HG03354 (cell line): ENCODE data around the gene ZNF76.
A peak's percentile ranks its signal among the peaks of the same experiment; 100 is the strongest.
"Not testable (repeated sequence)": the region's sequence is repeated elsewhere in the genome, so short reads cannot be mapped to it uniquely, and the experiment has no call there.

ENCODE experiments used
- ATAC-seq: cut with Tn5 transposase; IDR thresholded peaks from one replicate; pipeline ENCODE4 v1.9.1; 2021; ENCODE audit warnings: mild to moderate bottlenecking; ENCODE audit not compliant: unreplicated experiment, poor library complexity, severe bottlenecking

Gene ZNF76

DNA sequence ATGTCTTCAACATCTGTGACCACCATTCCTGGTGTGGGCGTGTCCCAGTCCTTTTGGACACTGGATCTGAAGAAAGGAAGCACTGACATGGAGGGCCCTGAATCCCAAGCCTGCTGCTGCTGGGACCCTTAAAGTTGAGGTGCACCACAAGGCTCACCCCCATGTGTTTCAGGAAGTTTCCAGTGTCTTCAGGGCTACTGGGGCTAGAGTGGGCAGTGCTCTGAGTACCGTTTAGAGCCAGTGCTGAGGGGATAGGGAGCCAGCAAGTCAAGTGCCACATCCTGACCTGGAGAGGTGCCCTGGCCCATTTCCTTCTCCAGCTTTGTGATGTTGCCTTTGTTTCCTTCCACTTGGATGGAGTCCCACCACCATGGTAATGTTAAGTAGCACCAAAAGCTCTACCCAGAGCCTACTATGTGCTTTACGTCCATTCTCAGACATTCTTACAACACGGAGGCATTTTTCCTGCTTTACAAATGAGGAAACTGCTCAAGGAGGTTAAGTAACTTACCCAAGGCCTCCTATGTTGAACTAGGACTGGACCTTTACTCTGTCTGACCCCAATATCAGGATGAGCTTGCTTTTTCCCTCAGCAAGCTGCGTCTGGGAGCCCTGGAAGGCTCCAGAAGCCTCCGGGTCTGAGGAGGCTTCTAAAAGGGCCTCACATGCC lies 37.5 kb downstream of the ZNF76 start:
- ATAC-seq = no peak

DNA sequence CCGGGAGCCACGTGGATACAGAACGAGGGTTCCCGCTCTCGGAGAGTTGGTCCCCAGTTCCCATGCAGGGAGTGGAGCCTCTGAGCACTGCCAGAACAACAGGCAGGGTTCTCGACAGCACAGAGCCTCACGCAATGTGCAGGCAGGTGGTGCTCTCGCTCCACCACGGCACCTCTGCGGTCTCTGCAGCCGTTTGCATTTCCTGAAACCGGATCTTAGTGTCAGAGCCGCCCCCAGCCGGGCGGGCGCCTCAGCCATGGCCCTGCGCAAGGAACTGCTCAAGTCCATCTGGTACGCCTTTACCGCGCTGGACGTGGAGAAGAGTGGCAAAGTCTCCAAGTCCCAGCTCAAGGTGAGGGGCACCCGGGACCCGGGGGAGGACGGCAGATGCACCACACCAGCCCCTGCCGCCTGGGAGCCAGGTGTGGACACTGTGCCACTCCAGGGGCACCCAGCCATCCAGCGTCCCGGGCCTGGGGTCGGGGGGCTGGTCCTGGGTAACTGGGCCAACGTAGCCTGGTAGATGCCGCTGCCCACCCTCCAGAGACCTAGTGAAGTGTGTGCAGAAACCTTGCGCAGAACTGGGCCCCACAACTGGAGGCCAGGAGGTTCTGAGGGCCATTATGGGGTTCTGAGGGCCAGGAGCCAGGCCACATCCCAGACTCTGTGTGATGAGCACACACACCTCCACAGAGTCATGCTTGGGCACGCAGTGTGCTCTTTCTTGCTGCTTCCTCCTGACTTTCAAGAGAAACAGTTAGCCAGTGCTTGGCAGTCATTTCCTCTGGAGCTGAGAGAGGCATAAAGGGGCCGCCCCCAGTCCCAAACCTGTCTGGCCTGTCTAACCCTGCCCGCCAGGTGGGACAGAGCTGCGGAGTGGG lies 38.3 kb downstream of the ZNF76 start, which contains the start of gene DEF6:
Gene DEF6, plus strand, starts transcription at position 218 of the 881 bp plus-strand sequence. Its CDS starts 39 bp downstream, at position 257.
- ATAC-seq = peak; percentile 86

DNA sequence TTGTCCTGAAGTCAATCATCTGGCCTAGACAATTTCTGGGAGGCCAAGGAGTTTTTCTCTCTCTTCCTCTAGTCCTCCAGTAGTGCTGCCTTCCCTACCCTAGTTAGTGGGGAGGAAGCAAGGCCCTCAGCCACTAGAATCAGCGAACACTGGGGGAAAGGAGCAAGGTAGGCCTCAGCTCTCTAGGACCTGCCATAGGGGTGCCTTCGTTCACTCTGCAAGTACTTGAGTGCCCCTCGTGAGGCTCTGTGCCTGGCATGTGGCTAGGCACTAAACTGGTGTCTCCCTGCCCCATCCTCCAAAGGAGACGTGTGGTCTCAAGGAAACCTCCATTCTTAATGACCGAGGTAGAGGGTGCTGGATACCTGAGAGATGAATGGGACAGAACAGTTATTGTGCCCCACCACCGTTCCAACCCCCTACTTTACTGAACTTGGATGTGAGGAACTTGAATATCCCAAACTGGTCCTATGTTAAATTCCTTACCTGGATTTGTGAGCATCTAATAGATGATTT lies 39.1 kb downstream of the ZNF76 start:
- ATAC-seq = no peak

DNA sequence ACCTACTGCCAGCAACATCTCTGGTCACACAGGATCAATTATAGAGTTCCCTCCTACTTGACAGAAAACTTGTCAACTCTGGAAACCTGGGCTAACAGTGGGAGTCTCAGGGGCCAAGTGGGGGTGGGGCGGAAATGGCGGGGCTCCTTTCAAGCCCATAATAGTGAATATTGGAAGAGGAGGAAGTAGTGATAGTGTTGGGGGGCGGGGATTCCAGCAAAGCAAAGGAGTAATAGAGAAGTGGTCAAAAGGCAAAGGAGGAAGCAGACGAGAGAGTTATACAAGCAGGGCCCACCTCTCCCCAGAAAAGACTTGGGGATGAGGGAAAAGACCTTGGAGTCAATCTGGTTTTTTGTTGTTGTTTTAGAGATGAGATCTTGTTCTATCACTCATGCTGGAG lies 40.1 kb downstream of the ZNF76 start:
- ATAC-seq = no peak

DNA sequence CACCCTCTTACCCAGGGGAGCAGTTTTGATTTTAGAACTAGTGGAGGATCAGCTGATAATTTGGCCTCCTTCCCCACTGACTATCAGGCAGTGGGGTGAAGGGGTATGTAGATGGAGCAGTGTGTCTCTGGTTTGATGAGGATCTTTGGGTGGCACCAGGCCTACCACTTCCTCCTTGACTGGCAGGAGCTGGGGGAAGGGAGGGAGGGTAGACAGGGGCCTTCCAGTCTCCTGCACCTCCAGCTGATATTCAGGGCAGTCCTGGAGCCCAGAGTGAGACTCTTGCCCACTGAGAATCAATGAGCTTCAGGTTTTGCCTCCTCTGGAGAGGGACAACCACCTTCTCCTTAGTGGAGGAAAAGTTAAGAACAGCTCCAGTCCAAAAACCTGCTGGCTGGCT lies 41.3 kb downstream of the ZNF76 start:
- no peak for ATAC-seq

DNA sequence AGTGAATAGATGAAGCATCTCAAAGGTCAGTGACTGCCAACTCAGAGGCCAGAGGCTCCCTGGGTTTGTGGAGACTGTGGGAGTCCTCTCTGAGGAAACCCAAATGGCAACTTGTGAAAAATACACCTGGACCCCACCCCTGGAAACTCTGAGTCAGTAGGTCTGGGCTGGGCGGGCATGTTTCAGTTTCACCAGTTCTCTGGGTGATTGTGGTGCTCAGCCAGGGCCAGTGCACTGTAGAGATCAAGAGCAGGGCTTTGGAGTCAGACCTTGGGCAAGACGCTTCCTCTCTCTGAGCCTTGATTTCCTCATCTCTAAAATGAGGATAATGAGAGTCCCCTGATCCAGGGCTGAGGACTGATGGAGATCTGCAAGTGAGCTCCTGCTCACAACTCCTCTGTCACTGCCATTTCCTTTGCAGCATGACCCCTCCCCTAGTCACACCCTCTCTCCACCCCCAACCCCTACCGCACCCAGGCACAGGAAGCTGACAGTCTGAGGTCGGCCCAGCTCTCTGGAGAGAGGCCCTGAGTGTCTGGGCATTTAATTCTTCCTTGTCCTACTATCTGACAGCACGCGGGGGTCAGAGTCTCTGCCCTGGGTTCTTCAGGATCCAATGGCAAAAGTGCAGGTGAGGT lies 43.2 kb downstream of the ZNF76 start:
- ATAC-seq = peak; percentile 81

DNA sequence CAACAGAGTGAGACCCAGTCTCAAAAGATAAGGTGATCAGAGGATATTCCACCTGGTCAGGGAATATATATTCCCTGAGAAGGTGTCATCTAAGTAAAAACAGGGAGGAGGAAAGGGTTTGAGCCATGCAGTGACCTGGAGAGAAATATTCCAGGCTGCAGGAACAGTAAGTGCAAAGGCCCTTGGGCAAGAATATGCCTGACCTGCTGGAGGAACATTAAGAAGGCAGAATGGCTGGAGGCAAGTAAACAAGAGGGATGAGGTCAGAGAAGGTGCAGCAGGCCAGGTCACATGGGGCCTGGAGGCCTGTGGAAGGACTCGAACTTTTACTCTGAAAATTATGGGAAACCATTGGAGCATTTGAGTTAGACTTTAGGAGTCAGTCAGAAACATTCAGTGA lies 44.8 kb downstream of the ZNF76 start:
- ATAC-seq = no peak

DNA sequence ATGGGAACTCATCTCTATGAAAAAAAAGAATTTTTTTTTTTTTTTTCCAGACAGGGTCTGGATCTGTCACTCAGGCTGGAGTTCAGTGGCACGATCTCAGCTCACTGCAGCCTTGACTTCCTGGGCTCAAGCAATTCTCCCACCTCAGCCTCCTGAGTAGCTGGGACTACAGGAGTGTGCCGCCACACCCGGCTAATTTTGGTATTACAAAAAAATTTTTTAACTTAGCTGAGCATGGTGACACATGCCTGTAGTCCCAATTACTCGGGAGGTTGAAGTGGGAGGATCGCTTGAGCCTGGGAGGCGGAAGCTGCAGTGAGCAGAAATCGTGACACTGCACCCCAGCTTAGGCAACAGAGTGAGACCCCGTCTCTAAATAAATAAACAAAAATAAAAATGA lies 45.6 kb downstream of the ZNF76 start:
- no peak for ATAC-seq

DNA sequence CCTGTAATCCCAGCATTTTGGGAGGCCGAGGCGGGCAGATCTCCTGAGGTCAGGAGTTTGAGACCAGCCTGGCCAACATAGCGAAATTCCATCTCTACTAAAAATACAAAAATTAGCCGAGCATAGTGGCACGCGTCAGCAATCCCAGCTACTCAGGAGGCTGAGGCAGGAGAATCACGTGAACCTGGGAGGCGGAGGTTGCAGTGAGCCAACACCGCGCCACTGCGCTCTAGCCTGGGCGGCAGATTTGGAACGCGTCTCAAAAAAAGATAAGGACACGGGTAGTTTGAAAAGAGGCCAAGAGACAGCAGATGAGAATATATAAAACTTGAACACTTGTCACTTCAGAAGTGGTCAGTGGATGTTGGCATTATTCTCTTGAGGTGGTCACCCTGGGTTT lies 47.6 kb downstream of the ZNF76 start:
- not testable (repeated sequence) for ATAC-seq

DNA sequence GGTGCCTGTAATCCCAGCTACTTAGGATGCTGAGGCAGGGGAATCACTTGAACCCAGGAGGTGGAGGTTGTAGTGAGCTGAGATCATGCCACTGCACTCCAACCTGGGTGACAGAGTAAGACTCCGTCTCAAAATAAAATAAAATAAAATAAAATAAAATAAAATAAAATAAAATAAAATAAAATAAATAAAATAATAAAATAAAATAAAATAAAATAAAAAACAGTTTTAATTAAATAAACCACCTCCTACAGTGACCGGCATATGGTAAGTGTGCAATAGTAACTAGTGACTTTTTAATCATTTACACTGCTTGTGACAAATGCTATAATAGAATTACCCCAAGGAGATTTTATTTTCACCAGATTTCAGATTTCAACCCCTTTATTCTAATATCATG lies 49.0 kb downstream of the ZNF76 start:
- ATAC-seq = not testable (repeated sequence)

DNA sequence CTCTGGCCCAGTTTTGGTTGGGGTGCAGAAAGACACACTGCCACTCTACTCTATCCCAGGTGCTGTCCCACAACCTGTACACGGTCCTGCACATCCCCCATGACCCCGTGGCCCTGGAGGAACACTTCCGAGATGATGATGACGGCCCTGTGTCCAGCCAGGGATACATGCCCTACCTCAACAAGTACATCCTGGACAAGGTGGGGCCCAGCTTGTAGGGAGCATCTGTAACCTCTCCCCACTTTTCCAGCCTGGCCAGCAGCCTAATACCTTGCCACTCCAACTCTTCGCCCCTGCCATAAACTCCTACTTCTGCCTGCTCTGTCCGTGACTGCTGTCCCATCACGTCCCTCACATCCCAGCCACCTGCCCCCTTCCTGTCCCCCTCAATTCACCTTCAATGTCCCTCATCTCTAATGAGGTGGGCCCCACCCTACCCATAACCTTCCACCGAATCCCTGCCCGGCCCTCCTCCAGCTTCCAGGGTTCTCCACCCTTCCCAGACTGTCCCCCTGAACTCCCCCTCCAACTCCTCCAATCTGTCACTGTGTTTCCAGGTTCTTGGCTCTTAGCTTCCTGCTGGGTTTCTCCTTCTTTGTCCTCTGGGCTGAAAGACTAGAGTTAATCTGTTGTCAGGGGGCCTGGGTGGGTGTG lies 50.2 kb downstream of the ZNF76 start:
- no peak for ATAC-seq

DNA sequence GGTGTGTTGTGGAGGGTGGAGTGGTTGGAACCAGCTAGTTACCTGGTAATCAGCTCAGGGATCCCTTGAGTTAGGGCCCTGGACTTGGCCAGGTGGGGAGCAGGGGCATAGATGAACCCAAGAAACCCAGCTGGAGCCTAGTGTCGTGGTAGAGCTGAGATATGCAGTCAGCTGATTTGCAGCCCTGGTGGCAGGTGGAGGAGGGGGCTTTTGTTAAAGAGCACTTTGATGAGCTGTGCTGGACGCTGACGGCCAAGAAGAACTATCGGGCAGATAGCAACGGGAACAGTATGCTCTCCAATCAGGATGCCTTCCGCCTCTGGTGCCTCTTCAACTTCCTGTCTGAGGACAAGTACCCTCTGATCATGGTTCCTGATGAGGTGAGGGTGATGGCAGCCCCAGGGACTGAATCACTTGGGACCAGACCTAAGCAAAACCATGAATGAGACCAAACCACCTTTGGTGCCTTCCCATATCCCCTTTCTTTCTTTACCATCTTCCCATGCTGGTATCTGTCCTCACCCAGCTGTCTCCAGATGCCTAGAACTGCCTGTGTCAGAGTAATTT lies 50.8 kb downstream of the ZNF76 start:
- no peak for ATAC-seq

DNA sequence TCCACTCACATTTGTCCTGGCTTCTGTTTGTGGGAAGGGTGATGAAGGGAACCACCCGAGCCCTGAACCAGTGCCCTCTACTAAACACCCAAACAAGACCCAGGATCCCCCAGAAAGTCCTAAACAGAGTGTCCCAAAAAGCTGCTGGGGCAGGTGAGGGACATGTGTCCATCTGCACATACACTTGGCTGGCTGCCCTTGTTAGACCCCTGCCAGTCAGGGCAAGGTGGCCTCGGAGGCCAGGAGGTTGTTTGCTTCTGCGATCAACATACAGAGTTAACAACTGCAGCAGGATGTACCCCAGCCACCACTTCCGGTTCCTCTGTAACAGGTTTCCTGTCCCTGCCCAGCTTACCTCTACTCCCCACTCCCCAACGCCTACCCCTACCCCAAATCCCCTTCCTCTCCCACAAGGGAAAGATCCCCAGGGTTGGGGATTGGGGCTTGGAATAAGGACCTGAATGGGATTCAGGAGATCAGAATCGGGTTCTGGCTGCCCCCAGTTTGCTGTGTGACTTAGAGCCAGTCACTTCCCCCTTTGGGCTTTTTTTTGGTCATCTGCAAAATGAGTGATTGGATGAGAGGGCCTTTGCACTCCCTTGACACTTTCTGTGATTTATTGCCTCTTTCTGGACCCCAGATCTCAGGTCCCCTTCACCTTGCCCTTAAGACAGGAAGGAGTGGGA lies 52.0 kb downstream of the ZNF76 start:
- ATAC-seq = peak; percentile 68

DNA sequence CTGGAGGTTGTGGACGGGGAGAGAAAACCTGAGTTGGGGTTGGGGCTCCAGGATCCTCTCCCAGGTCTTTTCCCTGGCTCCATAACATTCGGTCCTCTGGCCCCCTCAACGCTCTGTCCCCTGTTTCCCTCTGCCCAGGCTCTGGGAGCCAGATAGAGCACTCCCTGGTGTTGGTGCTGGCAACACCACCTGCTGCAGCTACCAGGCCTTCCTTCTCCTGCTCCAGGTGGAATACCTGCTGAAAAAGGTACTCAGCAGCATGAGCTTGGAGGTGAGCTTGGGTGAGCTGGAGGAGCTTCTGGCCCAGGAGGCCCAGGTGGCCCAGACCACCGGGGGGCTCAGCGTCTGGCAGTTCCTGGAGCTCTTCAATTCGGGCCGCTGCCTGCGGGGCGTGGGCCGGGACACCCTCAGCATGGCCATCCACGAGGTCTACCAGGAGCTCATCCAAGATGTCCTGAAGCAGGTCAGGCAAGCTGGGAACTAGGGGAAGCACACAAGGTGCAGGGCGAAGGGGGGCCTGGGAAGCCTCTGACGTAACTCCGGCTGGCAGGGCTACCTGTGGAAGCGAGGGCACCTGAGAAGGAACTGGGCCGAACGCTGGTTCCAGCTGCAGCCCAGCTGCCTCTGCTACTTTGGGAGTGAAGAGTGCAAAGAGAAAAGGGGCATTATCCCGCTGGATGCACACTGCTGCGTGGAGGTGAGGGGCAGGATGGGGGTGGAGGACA lies 52.7 kb downstream of the ZNF76 start:
- no peak for ATAC-seq

DNA sequence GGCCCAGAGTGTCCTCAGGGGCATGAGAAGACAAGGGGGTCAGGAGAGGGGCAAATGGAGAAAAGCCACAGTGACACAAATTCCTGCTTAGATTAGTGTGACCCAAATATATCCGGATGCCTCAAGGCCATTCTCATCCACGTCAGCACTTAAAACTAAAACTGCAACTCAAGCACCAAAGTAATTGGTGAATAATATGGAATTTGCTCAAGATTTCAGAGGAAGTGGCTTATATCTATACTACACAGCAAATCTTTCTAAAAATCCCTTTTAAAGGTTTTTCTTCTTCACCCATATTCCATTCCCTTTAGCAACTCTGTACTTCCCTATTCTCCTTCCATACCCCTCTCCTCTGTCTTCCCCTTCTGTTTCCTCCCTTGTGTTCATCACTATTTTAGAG lies 53.3 kb downstream of the ZNF76 start:
- no peak for ATAC-seq

DNA sequence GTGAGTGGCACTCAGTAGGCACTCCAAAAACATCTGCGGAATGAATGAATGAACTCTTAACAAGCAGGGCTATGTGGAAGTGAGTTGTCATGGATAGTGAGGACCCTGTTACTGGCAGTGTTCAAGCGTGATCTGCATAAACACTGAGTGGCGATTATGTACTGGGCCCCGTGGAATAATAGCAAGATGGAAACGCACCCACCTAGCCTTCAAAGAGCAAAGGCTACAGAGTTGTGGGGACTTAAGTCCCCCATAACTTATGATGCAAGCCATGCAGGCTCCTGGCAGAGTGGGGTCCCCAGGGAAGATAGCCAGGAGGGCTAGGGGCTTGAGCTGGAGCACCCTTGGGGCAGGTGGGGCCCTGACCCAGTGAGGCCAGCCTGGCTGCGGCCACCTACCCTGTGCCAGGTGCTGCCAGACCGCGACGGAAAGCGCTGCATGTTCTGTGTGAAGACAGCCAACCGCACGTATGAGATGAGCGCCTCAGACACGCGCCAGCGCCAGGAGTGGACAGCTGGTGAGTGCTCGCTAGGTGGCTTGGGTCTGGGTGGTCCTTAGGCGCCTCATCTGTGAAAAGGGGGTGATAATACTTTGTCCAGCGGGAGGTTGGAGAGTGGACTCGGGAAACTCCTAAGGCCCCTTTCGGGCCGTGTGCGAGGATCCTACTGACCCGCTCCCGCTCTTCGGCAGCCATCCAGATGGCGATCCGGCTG lies 58.1 kb downstream of the ZNF76 start:
- ATAC-seq = no peak

DNA sequence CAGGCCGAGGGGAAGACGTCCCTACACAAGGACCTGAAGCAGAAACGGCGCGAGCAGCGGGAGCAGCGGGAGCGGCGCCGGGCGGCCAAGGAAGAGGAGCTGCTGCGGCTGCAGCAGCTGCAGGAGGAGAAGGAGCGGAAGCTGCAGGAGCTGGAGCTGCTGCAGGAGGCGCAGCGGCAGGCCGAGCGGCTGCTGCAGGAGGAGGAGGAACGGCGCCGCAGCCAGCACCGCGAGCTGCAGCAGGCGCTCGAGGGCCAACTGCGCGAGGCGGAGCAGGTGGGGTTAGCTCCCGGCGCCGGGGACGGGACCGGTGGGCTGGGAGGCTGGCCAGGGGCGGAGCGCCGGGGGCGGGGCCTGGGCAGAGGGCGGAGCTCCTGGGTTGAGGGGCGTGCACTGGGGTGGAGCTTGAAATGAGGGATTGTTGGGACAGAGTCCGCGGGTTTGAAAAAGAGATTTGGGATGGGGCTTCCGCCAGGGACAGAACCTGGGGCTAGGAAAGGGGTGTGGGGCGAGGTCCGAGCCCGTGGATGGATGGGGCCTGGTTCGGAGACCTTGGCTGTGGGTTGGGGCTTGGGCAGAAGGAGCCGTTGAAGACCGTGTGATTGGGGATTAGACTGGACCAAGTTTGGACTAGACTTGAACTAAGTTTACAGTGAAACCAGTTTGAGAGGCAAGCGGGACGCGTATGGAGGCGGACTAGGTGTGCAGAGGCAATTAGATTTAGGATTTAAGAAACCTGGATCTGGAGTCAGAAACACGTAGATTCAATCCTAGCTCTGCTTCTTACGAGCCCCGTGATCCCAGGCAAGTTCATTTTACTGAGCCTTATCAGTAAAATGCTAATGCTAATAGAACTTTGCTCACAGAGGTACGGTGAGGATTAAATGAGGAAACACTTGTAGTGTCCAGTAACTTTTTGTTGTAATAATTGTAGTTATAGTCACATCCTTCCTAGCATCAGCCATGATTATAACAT lies 58.9 kb downstream of the ZNF76 start:
- no peak for ATAC-seq
